GM18867 (cell line): ENCODE data around the gene PPP1R11.
"Not testable (repeated sequence)": the region's sequence is repeated elsewhere in the genome, so short reads cannot be mapped to it uniquely, and the experiment has no call there.

Source experiments
- ATAC-seq: cut with Tn5 transposase; IDR thresholded peaks from one replicate; pipeline ENCODE4 v1.9.1; 2021; ENCODE audit warnings: mild to moderate bottlenecking, moderate library complexity; ENCODE audit not compliant: unreplicated experiment

The PPP1R11 gene

GRCh38 chr6:30066577-30067459 lies at the start of gene PPP1R11:
TSS of gene PPP1R11 (plus strand) at chr6:30067198. CDS start at chr6:30067411, 213 bp downstream.
- ATAC-seq: peak; percentile 93

GRCh38 chr6:30019819-30020218 lies 47.2 kb upstream of the PPP1R11 start:
- ATAC-seq: no peak

GRCh38 chr6:30020626-30021025 lies 46.4 kb upstream of the PPP1R11 start:
- ATAC-seq: no peak

GRCh38 chr6:30022189-30022588 lies 44.8 kb upstream of the PPP1R11 start:
- ATAC-seq: no peak

GRCh38 chr6:30022712-30023111 lies 44.3 kb upstream of the PPP1R11 start:
- ATAC-seq: not testable (repeated sequence)

- ATAC-seq: no peak
Measured at GRCh38 chr6:30025186-30025585, 41.8 kb upstream of the PPP1R11 start.

DNA sequence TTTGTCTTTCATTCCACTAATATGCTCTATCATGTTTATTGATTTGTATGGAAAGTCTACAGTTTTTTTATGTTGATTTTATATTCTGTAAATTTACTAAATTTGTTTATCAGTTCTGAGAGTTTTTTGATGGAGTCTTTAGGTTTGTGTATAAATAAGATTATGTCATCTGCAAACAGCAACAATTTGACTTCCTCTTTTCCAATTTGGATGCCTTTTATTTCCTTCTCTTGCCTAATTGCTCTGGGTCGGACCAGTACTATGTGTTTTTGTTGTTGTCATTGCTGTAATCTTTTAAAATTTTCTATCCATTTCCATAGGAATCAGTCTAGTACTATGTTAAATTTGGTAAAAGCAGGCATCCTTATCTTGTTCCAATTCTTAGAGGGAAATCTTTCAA lies 37.4 kb upstream of the PPP1R11 start:
- ATAC-seq: no peak

GRCh38 chr6:30031381-30031780 lies 35.6 kb upstream of the PPP1R11 start:
- ATAC-seq: no peak

- ATAC-seq: not testable (repeated sequence)
Measured at GRCh38 chr6:30033440-30033839, 33.6 kb upstream of the PPP1R11 start.

DNA sequence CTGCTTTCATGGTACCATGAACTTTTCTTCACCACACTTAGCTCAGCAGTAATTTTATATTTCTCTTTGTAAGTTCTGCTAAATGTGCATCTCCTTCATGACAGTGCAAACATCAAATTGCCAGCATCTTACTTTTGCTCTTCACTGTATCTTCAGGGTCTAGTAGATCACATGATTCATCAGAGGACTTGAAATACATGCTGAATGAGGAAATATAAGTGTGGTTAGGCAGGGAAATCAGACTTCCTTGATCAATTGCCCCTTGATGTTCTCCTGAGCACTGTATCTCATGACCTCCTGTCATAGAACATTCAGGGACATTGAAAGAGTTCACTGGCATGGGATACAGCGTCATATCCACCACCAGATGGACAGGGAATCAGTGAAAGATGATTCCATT lies 31.2 kb upstream of the PPP1R11 start:
- no peak for ATAC-seq

DNA sequence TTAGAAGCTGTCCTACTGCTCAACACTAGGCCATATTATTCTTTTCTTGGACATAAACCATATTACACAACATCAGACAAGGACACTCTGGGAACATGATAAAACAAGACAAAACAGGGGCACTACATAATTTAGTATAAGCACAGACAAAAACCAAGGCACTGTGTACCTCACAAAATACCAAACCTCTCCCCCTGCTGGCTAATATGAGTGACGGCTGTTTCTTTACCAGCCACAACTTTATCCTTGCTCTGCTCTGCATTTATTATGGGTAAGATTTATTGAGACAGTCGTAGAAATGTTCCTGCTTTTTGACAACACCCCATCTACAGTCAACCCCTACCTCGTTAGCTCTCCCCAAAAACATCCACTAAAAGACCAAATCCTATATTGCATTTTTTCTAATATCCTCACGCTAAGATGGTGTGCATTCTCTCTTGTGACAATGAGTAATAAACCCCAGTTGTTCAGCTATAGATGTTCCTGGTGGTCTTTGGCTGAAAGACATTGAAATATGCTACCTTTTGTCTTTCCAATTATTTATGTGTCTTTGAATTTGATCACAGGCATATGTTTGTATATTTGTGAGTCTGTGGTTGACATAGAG lies 29.7 kb upstream of the PPP1R11 start:
- ATAC-seq: no peak

GRCh38 chr6:30041221-30041620 lies 25.8 kb upstream of the PPP1R11 start:
- no peak for ATAC-seq

DNA sequence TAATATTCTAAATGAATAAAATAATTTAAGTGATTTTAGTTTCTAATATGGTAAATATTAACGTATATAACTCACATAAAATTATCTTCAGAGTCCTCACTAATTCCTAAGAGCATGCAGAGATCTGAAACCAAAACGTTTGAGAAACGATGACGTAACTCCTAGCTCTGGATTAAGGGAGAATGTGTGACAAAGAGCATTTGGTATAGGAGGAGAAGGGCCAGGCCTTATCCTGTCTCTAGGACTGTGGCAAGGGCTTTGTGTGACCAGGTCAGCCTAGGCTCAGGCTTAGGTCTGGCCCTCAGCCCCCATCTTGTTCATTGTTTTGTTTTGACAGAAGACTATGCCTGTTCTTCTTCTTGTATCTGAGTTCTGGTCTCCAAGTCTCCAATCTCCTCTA lies 25.2 kb upstream of the PPP1R11 start:
- no peak for ATAC-seq

GRCh38 chr6:30042476-30042875 lies 24.5 kb upstream of the PPP1R11 start:
- no peak for ATAC-seq

- ATAC-seq: no peak
Measured at GRCh38 chr6:30042914-30043313, 24.1 kb upstream of the PPP1R11 start.

DNA sequence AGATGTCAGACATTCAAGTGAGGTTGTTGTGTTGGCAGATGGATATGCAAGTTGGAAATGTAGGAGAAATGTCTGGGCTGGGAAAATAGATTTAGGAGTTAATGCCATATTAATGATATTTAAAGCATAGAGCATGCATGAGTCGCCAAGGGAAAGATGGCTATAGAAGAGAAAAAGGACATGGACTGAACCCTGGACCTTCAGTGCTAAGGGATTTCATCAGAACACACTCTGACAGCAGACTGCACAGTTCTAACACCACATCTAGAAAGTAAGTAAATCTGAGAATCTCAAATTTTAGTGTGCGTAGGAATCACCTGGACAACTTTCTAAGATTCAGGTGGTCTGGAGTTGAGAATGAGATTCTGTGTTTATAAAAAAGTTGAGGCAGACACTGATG lies 23.3 kb upstream of the PPP1R11 start:
- ATAC-seq: no peak

DNA sequence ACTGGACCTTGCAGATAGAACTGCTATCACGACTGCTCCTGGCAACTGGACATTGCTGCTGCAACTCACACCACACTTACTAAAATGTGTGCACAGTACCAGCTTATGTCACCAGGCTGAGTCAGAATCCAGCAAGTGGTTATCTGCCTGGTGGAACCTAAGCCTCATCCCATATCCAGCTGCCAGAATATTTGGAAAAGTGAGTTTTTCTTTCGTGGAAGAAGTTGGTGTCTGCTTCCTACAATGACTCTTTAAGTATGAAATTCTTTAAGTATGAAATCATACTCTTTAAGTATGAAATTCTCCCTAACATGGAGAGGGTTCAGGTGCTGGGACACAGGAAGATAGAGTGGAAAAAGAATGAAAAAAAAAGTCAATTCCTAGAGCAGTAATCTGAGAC lies 22.4 kb upstream of the PPP1R11 start:
- no peak for ATAC-seq

DNA sequence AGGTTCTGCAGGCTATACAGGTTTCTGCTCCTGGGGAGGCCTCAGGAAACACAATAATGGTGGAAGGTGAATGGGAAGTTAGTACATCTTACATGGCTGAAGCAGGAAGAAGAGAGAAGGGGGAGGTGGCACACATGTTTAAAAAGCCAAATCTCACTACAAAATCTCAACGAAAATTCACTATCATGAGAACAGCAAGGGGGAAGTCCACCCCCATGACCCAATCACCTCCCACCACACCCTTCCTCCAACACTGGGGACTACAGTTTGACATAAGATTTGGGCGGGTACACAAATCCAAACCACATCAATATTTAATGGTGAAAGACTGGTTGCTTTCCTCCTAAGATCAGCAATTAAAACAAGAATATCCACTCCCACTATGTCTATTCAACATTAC lies 19.8 kb upstream of the PPP1R11 start:
- no peak for ATAC-seq

- no peak for ATAC-seq
Measured at GRCh38 chr6:30053682-30054081, 13.3 kb upstream of the PPP1R11 start.

DNA sequence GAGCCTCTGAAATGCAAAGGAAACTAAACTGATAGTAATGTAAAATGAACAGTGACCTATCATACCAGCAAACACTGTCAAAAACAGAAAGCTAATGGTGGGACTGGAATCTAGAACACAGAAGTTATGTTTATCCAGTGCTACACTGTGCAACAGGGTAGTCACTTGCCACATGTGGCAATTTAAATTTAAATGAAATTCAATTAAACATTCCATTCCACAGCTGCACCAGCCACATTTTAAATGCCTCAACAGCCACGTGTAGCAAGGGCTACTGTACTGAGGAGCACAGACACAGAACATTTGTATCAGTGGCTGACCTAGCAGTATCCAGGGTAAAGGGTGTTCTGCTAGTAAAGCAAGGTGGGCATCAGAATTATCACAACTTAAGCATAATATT lies 11.5 kb upstream of the PPP1R11 start:
- ATAC-seq: no peak

DNA sequence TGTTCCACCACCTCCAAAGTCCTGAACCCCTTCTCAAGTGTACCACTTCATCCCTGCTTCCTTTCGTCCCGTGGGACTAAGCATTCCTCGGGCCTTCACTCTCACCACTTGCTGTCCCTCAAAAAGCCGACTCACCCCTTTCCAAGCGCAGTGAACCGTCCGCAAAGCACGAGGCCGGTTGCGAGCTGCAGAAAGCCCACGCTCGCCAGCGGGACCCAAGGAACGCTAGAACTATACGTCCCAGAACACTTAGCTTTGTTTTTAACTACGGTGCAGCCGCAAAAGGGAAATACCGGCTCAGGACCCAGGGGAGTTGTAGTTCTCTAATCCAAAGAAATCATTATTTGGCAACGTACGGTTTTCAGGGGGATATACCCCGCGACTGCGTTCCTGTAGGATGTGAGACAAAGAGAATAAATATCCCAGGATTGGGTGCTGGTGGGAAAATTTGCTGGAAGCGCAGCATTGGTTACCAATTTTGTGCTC lies 6.3 kb upstream of the PPP1R11 start:
- ATAC-seq: peak; percentile 15
